HG03108 (cell line): Measurements from ENCODE around the gene SMG6.
"Not testable (repeated sequence)": the region's sequence is repeated elsewhere in the genome, so short reads cannot be mapped to it uniquely, and the experiment has no call there.

Experiments
- ATAC-seq: cut with Tn5 transposase; IDR thresholded peaks from one replicate; pipeline ENCODE4 v1.9.1; 2021; ENCODE audit warnings: moderate library complexity; ENCODE audit not compliant: unreplicated experiment

Gene SMG6

DNA sequence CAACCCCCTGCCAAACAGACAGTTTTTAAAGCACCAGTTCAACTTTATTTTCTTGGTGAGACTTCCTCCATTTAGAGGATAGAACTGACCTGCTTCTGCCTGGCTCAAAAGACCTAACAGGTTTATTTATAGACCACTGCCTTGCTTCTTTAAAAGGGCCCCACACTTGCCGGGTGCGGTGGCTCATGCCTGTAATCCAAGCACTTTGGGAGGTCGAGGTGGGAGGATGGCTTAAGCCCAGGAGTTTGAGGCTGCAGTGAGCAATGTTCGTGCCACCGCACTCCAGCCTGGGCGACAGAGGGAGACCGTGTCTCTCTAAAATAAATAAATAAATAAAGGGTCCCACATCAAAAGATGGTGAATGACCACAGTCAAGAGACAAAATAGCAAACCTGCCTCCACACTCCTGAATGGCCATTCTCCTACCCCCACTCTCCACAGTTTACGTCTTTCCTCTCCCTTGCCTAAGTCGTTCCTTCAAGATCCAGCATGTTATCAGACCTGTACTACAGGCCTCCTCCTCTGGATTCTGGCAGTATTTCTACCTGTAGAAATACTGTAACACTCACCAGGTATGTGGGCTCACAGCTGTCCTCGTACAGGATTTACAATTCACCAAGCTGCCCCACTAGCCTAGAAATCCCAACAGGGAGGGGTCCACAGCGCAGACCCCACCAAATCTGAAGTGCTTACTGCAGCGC, 95.6 kb downstream of the SMG6 start:
- no peak for ATAC-seq

DNA sequence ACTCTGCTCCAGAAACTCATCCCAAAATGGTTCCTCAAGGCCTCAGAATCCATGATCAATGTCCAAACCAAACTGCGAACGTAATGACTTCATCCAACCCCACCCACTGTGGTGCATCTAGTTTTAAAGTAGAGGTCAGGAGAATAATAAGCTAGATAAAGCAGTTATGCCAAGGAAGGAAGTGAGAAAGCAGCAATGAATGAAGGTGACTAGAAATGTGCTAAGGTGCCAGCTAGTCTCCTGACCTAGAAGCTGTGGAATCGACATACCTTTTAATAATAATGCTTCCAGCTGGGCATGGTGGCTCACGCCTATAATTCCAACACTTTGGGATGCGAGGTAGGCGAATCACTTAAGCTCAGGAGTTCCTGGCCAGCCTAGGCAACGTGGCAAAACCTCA, 99.2 kb downstream of the SMG6 start:
- no peak for ATAC-seq

DNA sequence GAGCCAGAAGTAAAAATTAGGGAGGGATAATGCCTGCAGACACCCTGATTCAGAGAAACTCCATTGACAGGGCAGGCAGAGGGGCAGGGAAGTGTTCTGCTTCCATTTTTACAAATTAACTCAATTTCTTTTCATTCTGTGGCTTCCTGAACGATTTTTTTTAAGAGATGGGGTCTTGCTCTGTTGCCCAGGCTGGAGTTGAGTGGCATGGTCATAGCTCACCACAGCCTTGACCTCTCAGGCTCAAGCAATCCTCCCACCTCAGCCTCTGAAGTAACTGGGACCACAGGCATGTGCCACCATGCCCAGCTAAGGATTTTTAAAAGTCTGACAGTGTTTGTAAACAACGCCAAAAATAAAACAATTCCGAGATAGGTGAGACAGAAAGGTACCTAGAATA, 99.8 kb downstream of the SMG6 start:
- no peak for ATAC-seq

DNA sequence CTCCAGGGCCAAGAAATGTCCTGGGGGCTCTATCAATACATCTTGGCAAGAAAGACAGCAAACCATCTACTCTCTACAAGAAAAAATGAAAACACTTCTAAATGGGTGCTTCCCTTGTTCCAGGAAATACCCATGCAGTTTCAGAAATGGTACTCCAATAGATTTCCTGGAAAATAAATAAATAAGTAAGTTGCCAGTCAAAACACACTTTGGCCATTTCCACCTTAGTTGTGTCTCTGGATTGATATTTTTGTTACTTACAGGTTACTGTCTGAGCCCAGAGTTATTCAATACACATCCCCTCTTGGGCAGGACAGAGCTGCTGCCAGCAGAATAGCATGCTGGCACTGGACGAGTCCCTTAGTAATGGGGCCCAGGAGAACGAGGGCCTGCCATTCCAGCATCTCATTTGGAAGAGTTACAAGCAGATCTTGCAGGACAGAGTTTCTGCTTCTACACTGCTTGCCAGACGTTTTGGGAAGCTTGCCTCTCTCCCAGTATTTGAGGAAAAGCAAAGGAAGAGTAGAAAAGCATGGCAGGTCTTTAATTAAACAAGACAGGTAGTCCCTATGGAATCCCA, 100.5 kb downstream of the SMG6 start:
- ATAC-seq, result no peak

DNA sequence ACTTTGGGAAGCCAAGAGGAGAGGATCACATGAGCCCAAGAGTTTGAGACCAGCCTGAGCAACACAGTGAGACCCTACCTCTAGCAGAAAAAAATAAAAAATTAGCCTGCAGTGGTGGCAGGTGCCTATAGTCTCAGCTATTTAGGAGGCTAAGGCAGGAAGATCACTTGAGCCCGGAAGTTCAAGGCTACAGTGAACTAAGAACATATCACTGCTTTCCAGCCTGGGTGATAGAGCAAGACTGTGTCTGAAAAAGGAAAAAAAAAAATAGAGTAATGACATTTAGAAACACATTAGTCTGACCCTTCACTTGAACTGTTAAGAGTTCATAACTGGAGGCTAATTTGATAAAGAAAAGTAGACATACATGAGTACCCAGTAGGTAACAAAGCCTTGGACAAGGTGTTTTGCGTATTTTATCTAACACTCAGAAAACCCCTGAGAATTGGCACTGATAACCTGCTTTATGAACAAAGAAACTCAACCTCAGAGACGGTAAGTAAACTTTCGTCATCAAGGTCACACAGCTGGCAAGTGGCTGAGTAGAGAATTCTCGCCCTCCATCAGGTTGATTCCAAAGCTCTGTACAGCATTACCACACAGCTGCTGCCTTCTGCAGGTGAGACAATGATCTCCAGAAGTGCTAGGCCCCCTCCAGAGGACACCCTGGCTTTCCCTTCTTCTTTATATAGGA, 101.1 kb downstream of the SMG6 start:
- ATAC-seq, result no peak

DNA sequence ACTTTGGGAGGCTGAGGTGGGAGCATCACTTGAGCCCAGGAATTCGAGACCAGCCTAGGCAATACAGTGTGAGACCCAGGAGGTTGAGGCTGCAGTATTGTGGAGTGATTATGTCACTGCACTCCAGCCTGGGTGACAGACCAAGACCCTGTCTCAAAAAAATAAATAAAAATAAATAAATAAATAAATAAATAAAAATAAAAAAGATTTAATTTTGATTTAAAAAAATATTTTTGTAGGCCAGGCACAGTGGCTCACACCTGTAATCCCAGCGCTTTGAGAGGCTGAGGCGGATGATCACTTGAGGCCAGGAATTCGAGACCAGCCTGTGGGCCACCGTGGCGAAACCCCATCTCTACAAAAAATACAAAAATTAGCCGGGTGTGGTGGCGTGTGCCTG, 104.2 kb downstream of the SMG6 start:
- not testable (repeated sequence) for ATAC-seq

DNA sequence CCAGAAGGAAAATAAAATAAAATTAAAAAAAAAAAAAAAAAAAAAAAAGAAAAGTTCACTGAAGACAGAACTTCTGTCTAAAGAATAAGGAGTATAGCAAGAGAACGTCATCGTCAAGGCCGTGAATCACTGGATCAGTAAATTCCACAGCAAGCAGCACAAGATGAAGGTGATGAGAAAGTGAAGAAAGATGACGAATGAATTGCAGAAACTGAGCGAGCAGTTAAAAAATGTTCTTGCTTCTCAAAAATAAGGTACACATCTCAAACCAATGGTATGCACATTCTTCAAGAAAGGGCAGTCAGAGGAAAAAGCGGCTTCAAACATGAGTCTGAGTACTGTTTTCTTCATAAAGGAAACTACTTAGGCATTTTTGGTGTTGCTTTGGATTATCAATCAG, 104.7 kb downstream of the SMG6 start:
- no peak for ATAC-seq

DNA sequence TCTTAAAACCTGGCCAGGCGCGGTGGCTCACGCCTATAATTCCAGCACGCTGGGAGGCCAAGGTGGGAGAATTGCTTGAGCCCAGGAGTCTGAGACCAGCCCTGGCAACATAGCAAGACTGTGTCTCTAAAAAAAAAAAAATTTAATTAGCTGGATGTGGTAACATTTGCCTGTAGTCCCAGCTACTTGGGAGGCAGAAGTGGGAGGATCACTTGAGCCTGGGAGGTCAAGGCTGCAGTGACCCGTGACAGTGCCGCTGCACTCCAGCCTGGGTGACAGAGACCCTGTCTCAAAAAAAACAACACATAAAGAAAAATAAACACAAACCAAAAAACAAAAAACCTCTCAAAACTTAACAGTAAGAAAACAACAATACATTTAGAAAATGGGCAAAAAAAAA, 106.3 kb downstream of the SMG6 start:
- ATAC-seq, result no peak

DNA sequence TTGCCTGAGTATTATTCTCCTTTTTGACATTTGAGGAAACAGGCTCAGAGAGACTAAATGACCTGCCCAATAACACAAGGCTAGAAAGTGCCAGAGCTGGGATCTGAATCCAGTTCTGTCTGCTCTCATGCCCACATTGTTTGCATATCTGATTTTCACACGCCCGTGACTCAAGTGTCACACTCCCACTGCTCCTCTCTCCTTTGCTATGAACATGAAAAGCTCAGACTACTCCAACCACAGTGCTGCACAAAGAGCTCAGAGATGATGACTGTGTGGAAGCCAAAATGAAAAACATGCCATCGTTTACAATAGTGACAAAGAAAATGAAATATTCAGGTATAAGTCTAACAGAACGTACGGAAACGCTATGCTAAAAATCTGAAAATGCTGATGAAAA, 107.9 kb downstream of the SMG6 start:
- no peak for ATAC-seq

DNA sequence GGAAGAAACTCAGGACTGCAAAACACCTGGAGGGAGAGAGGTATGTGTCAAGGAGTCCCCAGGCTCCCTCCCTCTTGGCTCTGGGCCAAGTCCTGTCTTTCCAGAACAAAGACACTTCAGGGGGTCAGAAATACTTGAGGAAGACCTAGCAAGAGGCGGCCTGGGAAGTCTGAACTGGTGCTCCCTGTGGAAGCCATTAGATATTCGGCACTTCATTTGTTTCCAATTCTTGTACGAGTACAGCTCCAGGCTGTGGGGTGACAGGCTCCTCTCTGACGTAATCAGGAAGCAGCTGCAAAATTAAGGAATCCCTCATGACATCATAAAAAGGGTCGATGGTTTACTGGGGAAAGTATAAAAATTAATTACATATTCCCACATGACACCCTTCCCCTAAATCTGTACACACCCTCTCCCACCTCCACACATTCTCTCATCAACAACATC, 108.7 kb downstream of the SMG6 start:
- no peak for ATAC-seq

DNA sequence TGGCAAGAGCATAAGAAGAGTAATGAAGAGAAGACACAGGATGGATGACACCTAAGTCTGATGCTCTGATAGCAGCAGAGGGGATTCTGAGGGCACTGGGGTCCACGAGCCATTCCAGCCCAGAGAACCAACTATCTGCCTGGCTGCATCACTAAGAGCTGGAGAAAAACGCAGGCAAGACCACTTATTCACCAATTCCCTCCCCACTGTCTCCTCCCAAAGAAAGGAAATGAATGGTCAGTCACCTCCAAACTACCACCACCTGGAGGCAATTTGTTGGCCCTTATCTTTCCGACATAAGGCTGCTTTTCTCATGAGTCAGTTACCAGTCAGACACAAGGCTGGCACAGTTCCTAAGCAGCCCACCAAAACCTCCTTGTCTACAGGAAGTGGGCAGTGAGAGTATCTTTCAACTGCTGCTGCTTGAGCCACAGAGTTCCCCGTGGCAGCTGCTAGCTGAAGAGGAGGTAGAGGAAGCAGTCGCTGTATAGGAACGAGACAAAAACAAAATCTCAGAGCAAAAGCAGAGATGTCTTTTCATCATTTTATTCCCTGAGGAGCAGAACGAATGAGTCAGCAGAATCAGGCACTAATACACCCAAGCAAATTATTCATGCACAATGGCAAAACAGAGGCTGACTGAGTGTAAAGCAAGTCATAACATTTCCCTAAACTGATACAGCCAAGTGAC, 111.1 kb downstream of the SMG6 start:
- ATAC-seq, result peak; percentile 68

DNA sequence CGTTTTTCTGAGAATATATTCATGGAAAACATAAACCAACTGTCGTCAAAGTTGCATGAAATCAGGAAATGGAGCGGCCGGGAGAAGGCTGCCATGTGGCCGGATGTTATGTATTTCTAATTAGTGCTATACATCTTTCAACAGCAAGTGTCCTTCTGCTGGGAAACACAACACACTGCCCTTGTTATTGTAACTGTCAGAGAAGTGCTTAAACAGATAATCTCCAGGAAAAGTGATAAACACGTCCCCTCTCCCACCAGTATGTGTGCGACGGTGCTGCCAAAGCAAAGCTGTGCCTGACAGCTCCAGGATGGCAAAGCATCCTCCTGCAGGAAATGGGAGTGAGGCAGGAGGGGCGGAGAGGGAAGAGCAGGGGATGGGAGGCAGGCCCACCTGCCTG, 111.8 kb downstream of the SMG6 start:
- no peak for ATAC-seq

DNA sequence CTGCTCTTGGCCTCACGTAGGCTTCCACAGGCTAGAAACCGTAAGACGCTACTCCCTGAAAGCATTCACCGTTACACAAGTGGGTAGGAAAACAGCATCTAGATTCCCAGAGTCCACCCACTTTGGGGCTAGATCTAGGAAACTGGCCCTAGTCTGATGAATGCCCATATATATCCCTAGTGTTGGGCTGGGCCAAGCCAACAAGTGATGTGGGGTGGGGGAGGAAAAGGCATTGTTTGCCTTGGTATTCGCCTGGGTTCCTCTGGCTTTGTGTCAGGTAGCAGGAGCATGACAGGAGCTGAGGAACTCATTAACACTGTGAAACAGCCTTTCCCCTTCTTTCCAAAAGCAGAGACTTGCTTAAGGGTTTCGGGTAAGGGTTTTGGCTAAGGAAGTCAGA, 112.4 kb downstream of the SMG6 start:
- ATAC-seq, result no peak

DNA sequence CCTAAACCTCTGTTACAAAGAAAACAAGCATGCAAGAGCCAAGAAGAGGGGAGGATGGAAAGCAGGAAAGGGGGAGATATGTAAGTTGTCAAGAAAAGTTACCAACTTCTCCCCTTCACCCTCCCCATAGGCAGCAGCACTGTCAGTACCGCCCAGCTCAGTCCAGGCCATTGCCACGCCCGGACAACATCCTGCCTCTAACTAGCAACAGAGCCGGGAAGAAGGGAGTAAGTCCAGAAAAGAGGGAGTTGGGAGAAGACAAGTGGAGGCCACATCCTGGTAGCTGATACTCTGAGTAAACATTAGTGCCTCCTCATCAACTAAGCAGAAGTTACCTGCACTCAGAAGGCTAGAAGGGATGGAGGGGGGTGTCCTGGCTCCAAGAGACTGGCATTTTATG, 113.6 kb downstream of the SMG6 start:
- ATAC-seq, result no peak

DNA sequence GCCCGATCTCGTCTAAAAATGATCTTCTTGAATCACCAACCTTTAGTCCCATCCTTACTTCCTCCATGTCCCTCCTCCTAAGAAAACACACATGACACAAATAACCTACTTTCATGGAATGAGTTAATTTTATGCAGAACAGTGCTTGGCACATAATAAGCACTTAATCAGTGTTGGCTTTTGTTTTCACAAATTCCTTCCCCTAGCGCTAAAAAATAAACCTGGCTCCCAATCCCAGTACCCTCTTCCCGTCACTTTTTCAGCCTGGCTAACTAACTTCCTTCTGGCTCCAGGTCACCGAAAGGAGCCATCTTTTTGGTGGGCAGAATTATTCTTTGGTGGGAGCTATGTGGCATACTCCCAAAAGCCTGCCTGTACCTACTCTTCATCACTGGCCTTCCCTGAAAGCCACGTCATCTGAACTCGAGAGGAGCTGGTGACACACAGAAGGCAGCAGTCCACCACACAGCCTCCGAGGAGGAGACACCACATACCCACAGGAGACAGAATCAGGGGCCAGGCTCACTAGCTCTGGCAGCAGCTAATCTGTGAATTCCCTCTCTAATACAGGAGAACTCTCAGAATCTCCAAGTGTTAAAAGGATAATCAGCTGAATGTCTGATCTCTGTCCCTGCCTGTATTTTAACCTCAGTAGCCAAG, 114.5 kb downstream of the SMG6 start:
- ATAC-seq, result no peak

DNA sequence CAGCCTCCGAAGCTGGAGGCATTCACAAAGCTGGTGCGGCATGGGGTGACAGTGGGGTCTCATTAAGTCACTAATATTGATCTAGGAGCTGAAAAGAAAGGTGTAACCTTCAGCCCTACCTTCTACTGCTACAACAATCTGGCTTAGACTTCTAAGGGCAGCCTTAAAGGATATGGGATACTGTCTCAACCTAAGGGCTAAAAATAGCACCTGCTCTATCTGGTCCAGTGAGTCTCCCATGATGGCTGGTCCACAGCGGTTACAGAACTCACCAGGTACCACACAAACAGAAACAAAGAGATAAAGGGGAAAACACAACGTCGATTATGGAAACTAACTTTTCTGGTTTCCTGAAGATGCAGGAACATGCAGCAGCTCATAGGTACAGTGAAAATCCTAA, 115.8 kb downstream of the SMG6 start:
- no peak for ATAC-seq

DNA sequence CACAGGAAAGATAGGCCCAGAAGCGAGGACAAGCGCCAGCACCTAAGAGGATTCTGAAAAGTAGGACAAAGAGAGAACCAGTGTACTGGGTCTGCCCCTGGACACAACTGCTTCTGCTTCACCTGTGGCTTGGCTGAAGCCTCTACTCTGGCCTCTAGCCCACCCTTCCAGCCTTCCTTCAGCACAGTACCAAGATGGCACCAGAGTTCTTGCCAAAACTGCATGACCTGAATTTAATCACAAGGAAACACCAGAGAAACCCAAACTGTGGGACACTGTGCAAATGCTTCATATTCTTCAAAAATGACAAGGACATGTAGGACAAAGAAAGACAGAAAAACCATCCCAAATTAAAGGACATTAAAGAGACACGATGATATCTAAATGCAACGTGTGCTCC, 116.6 kb downstream of the SMG6 start:
- no peak for ATAC-seq

DNA sequence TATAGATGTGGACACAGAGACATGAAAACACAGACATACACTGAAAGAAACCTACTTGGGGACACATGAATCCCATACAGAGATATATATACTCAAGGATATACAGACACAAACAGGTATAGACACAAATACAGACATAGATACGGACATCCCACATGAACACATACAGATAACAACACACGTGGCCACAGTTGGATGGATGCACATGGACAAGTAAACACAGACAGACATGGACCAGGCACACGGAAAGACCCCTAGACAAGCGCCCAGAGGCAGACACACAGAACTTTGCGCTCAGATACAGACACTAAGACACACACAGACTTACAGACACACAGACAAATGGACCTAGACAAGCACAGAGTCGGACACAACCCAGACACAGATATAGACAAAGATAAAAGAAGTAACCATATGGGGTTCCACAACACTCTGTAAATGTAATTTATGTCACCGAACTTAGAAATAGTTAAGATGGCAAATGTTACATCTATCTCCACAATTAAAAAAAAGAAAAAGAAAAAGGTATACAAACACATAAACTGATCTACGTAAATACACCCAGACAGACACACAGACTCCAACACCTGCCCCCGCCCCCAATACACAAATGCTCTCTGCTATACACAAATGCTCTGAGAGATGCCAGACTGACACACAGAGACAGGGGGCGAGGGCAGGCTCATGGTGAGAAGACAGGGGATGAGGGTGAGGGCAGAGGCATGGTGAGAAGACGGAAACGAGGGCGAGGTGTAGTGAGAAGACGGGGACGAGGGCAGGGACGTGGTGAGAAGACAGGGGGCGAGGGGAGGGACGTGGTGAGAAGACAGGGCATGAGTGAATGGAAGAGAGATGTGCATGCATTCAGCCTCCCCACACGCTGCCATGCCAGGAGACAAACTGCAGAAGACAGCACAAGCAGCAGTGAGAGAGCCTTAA, 118.3 kb downstream of the SMG6 start:
- ATAC-seq, result no peak

DNA sequence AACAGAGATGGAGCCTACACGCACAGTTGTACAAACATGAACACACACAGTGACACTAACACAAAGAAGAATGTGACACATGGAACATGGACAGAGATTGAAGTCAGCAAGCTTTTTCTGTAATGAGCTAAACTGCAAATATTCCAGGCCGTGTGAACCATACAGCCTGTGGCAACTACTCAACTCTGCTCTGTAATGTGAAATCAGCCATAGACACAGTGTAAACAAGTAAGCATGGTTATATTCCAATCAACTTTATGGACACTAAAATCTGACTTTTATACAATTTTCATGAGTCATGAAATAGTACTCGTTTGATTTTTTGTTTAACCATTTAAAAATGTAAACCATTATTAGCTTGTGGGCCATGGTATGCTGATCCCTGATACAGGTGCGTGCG, 120.2 kb downstream of the SMG6 start:
- no peak for ATAC-seq

DNA sequence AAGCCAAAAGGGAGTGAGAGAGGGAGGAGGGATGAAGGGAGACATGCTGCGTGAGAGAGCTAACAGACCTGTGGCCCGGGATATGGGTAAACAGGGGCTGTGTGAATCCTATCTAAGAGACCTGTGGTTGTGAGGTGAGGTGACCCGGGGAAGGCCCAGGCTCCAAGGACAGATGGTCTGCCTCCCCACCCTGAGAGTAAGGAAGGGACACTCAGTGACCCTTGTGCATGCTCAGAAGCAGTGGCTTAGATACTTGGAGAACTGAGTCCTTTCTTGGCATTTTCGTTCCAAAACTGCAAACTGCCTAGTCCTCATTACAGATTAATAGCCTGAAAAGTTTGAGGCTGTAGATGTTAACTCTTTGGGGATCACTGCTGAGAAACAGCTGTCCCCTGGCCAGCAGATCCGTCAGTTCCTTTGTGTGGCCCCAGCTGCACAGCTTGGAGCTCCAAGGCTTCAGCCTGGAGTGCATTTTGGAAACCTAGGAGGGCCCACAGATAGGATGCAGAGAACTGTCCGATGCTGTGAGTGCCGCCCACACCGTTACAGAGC, 121.6 kb downstream of the SMG6 start:
- ATAC-seq, result no peak
